Motor neuron (in vitro differentiated cells): ENCODE measurements around the gene PHLDB2. TPM values are rescaled to one million over a fixed set of nuclear protein-coding genes. Genes with fewer than 3 reads are reported as not detected.

Experiments
- ATAC-seq, 8 experiments: fragments of 200-7000 bp; cut with Tn5 transposase; replicated peaks in 6 of 8; 2 replicates each; pipeline ENCODE4 v1.8.0; 2021; ENCODE audit warnings: mild to moderate bottlenecking in 8 of 8, moderate library complexity in 8 of 8
- H3K27ac ChIP-seq, 2 donors: fragments of 250-450 bp; sonication (Bioruptor Pico); 2 replicates each; pipeline ENCODE4 v1.9.0; 2021; ENCODE audit warnings: antibody characterized with exemption in 2 of 2, mild to moderate bottlenecking in 2 of 2, moderate library complexity in 1 of 2
- H3K4me1 ChIP-seq, 2 donors: fragments of 250-450 bp; sonication (Bioruptor Pico); replicated peaks in 1 of 2; 2 replicates each; pipeline ENCODE4 v1.6.1; 2021; ENCODE audit warnings: antibody characterized with exemption in 2 of 2, mild to moderate bottlenecking in 2 of 2, moderate library complexity in 1 of 2
- H3K4me3 ChIP-seq, 5 donors: fragments of 250-450 bp; sonication (Bioruptor Pico); 2 replicates each; pipeline ENCODE4 v1.9.0; 2021; ENCODE audit warnings: antibody characterized with exemption in 5 of 5, mild to moderate bottlenecking in 5 of 5, moderate library complexity in 4 of 5
- WGBS, 10 experiments: fragments of 450-650 bp; shearing (Covaris generic); methylation state at CpG; one replicate each; pipeline ENCODE4 v1.0.0; 2022; 5-methylcytosine and 5-hydroxymethylcytosine counted together
- in situ Hi-C, 9 experiments: fragments of 400-800 bp; cut with MboI; loops; one replicate each; pipeline ENCODE4 v1.15.0; 2021; ENCODE audit warnings: low sequenced_read_pairs in 9 of 9, low pct_unique_long_range_greater_than_20kb in 2 of 9; ENCODE audit not compliant: unreplicated experiment in 9 of 9
- total RNA-seq, 8 experiments: library from RNA; unstranded; fragments of 300-600 nt; gene quantifications; 2 replicates each; pipeline versions ENCODE4 v1.2.3 to v1.2.4, GENCODE V29; 2022

Gene PHLDB2
- total RNA-seq, 8 experiments from 2014 or later, result 2.1 to 37.1 (median 4.3) TPM

DNA sequence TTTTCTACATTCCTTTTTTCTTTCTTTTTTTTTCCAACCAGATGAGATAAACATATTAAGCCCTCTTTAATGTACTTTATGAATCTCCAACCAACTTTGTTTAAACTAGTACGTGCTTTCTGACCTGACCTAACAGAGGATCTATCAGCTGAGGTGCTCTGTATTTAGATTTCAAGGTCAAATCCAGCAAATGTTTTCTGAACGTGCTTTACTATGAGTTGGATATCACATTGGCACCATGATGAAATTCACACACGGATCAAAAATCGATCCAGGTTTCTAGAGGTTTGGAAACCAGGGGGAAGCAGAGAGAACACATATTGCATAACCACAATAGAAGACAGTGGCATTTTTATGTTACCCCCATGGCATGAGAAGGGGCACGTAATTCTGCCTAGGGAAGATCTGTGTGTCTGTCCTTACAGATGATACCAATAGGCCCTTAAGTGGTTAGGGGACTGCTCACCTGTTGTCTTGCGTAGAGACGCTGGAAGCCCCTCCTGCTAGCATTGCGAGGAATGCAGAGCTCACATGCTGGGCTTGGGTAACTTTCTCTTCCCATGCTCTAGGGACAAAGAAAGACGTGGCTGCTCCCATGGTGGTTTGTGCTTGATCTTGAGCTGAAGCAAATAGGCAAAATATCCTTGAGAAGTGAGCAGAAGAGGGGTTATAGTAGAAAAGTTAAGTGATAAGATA, 60.5 kb downstream of the PHLDB2 start:
- peaks cover 0 to 4% of the 10 kb centered on the region in 2 donors for H3K4me1 ChIP-seq
- in situ Hi-C loops, result loop anchor here in 1 of 9 experiments (25.0 kb wide), 1 partner anchor 118 kb away; the partner anchor contains the start of gene TMPRSS7
- H3K4me3 ChIP-seq, result no peak overlapping the region
- H3K27ac ChIP-seq, result no peak overlapping the region
- no peak for ATAC-seq
- WGBS, 10 experiments, result 63 to 100% (median 94%) methylated on average over 1 to 7 of the region's 9 CpGs; no CpG with 5 or more reads in 1 of the 10 experiments

DNA sequence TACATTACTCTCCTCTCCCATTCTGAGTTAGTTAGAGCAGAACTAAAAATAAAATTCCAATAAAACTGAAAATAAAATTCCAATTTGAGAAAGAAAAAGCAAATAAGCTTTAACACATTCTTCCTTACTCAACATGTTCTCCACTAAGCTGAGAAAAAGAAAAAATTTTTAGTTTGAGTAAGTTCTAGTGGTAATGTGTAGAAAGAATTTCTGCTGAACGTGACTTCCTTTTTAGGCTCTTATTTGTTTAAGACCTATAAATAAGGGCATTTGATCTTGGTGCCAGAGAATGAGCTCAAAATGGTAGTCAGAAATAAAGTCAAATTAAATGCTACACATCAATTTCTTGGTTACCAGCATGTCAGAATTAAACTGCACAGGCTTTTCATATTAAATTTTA, 62.1 kb downstream of the PHLDB2 start:
- WGBS, 10 experiments, result 67 to 100% (median 100%) methylated on average over 1 of the region's 1 CpG; no CpG with 5 or more reads in 1 of the 10 experiments
- H3K4me1 ChIP-seq, result peaks cover 0 to 4% of the 10 kb centered on the region in 2 donors
- H3K27ac ChIP-seq, result no peak overlapping the region
- H3K4me3 ChIP-seq, result no peak overlapping the region
- no peak for ATAC-seq
- in situ Hi-C loops, result loop anchor here in 1 of 9 experiments (25.0 kb wide), 1 partner anchor 116 kb away; the partner anchor contains the start of gene TMPRSS7

DNA sequence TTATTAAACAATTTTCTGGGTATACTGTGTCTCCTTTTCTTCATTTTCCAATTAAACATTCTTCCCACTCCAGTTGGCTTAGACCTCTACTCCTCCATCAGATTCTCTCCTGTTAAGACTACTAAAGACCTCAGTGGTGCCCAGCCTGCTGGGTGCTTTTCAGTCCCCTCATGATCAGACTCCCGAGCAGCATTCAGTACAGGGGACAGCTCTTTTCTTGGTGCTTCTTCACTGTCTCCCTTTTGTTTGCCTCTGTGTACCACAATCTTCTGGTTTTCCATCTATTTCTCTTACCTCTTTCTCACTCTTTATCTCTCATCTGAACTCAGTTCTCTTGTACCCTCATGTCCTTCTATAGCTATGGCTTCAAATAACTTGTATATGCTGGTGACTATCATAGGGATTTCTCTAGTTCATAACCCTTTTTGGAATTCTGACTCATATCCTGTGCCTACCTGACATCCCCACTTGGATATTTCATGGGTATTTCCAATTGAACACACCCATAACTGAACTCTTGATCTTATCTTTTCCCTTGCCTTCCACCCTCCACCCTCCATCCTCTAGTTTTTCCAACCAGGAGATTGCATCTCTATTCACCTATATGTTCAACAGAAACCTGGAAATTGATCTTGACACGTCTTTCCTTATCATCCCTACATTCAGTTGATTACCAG, 64.2 kb downstream of the PHLDB2 start:
- no peak overlapping the region for H3K27ac ChIP-seq
- peak in 2 of 8 experiments; percentile 35 to 54 for ATAC-seq
- H3K4me1 ChIP-seq, result peaks cover 0 to 4% of the 10 kb centered on the region in 2 donors
- H3K4me3 ChIP-seq, result no peak overlapping the region
- in situ Hi-C loops, result loop anchor here in 1 of 9 experiments (25.0 kb wide), 1 partner anchor 114 kb away; the partner anchor contains the start of gene TMPRSS7
- WGBS, 10 experiments, result 0 to 58% (median 25%) methylated on average over 1 to 2 of the region's 2 CpGs; no CpG with 5 or more reads in 1 of the 10 experiments

DNA sequence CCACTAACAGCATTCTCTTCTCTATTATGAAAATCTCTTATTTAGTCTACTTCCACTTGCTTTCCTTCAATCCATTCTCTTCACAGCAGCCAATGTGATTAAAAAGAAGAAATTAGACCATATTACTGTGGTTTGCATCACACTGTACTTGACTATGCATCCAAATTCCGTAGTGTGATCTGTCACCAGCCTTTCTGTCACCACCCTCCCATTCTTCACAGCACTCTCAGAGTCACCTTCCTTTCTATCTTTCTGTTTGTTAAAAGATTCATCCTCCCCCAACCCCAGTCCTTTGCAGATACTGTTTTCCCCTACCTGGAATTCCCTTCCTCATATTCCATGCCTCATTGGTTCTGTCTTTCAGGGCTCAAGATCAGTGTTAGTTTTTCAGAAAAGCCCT, 64.7 kb downstream of the PHLDB2 start:
- peak in 5 of 8 experiments; percentile 45 to 73 (median 63) for ATAC-seq
- WGBS, 10 experiments, result 67% methylated on average over 1 of the region's 1 CpG; no CpG with 5 or more reads in 9 of the 10 experiments
- no peak overlapping the region for H3K27ac ChIP-seq
- no peak overlapping the region for H3K4me3 ChIP-seq
- in situ Hi-C loops, result loop anchor here in 1 of 9 experiments (25.0 kb wide), 1 partner anchor 113 kb away; the partner anchor contains the start of gene TMPRSS7
- H3K4me1 ChIP-seq, result peaks cover 0 to 4% of the 10 kb centered on the region in 2 donors

DNA sequence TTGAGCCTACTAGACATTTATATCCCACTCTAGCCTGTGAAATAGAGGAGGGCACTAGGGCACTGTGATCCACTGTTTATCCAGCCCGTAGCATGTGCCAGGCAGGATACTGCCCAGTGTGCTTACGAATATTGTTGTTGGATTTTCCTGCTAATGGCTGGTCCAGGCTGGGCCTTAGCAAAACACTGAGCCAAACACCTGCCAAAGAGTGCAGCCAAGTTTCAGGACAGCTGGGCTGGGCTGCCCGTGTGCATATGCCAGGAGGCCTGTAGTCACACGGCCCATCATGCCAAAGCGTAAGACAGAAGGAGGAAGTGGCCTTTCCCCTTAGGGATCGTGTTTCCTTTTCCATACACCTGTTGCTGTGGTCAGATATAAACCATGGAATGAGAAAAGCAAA, 65.2 kb downstream of the PHLDB2 start:
- WGBS, 10 experiments, result 56 to 100% (median 74%) methylated on average over 2 to 5 of the region's 6 CpGs; no CpG with 5 or more reads in 2 of the 10 experiments
- H3K27ac ChIP-seq, result no peak overlapping the region
- ATAC-seq, result peak in 1 of 8 experiments; percentile 33
- no peak overlapping the region for H3K4me3 ChIP-seq
- in situ Hi-C loops, result loop anchor here in 1 of 9 experiments (25.0 kb wide), 1 partner anchor 113 kb away; the partner anchor contains the start of gene TMPRSS7
- H3K4me1 ChIP-seq, result peaks cover 0 to 4% of the 10 kb centered on the region in 2 donors

DNA sequence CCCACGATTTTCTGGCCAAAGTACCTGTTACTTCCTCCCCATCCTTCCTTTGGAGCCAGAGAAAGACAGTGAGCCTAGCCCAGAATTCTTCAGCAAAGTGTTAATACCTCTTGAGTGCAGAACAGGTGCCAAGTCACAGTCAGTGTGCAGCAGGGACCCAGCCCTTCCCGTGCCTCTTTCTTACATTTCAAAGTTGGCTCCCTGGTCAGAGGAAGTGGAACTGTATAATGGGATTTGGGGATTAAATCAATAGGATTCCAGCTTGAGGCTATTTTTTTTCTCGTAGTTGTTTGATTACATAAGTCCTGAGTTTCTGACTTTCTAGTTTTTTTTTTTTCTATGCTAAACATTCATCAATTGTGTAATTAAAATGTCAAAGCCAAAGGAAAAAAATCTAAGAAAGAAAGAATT, 67.2 kb downstream of the PHLDB2 start:
- peak in 3 of 8 experiments; percentile 20 to 52 (median 42) for ATAC-seq
- WGBS, 10 experiments, result 6 to 63% (median 29%) methylated on average over 2 to 3 of the region's 3 CpGs
- peaks cover 0 to 4% of the 10 kb centered on the region in 2 donors for H3K4me1 ChIP-seq
- in situ Hi-C loops, result no loop called here
- H3K27ac ChIP-seq, result no peak overlapping the region
- no peak overlapping the region for H3K4me3 ChIP-seq

DNA sequence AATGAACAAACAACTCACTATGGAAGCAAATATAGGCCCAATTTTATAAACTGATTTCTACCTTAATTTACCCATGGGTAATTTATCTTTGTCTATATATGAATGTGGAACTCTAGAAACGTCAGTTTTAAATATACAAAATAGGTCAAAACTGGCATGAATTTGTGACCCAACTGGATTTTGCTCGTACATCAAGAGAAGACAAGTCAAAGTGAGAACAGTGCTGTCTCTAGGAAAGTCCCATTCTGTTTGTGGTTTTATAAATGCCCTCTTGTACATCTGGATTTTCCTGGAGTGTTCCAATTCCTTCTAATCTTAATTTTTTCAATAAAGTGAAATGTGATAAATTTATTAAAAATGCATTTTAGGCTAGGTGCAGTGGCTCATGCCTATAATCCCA, 69.5 kb downstream of the PHLDB2 start:
- H3K27ac ChIP-seq, result no peak overlapping the region
- no peak for ATAC-seq
- H3K4me1 ChIP-seq, result peaks cover 0 to 4% of the 10 kb centered on the region in 2 donors
- no peak overlapping the region for H3K4me3 ChIP-seq
- in situ Hi-C loops, result no loop called here
- 38 to 100% (median 88%) methylated on average over 1 to 2 of the region's 2 CpGs for WGBS, 10 experiments

DNA sequence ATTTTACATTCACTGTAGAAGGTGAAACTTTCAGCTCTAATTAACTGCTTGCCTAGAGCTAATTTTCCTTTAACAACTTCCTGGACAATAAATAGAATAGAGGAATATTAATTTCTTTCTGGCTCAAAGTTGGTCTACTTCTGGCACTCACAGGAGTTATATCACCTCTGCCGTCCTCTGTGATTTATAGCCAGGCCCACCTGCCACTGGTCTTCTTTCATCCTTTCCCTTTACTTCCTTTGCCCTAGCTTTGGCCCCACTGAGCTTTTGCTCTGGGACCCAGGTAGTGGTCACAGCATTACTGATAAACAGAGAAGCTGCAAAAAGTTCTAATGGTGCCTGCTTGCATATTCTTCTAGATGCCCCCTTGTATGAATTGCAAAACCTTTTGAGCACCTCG, 70.4 kb downstream of the PHLDB2 start:
- ATAC-seq, result no peak
- Histone ChIP-seq H3K4me3 (no peak overlapping the region), H3K4me1 (no peaks in the 10 kb centered on the region), H3K27ac (no peak overlapping the region)
- WGBS, 10 experiments, result 40 to 94% (median 70%) methylated on average over 1 to 2 of the region's 2 CpGs; no CpG with 5 or more reads in 1 of the 10 experiments
- in situ Hi-C loops, result no loop called here

DNA sequence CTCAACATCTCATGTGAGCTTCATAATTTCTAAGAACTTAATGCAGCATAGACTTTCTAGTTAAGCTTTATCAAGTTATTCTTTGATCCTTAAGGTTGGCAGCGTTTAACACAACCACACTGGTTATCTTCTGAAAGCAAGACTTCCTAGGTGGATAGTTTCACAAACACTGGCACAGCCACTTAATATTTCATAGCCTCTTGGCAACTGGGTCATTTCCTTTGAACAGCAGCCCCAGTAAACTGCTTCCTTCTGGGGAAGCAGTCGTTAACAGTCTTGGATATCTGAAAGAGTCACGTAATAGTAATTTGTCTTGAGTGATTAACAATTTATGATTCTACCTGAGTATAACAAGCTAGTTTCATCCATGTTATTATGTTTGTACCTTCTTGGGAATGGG, 73.9 kb downstream of the PHLDB2 start:
- no peak for ATAC-seq
- in situ Hi-C loops, result no loop called here
- Histone ChIP-seq H3K4me1 (no peaks in the 10 kb centered on the region), H3K27ac (no peak overlapping the region), H3K4me3 (no peak overlapping the region)
- WGBS, 10 experiments, result 20 to 100% (median 75%) methylated on average over 1 to 3 of the region's 3 CpGs; no CpG with 5 or more reads in 2 of the 10 experiments

DNA sequence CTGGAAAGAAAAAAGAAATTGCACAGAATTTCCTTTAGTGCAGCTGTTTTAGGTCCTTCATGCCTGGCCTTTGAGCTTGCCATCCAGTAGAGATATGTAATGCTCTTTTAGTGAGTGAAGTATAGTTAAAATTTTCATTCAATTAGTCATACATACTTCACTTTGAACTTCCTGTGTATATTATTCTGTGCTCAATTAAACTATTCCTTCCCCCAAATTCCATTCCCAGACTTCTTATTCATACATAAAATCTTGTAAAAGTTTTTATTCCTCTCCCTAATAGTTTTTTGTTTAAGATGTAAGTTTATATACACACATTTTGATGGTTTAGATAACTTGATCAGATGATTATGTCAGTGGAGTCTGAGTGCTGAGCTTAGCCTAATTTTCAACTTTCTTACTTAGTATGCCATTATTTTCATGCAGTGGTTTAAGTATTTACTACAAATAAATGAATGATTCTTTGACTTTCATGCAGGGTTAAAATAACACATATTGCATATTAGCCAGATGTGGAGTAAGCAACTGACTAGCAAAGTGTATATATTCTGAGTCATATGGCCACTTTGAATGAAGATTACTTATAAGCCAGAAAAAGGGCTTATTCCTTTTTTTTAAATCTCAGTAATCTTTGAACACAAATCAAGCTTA, 77.3 kb downstream of the PHLDB2 start:
- in situ Hi-C loops, result no loop called here
- peak in 3 of 8 experiments; percentile 25 to 77 (median 59) for ATAC-seq

DNA sequence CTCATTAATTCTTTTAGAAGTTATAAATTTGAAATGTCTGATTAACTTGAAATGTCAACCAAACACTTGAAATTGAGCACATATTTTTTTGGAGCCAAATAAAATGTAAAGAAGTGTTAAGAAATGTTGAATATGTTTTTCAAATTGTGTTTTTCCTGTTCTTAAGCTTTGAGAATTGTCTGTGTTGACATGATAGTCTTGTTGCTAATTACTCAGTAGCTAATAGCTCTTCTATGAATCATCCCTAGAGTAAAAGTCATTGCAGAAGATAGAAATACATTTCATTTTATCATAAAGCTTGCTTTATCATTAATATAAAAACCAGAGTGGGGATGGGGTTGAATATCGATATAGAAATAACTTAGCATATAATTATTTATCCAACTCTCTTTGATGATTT, 77.9 kb downstream of the PHLDB2 start:
- H3K4me3 ChIP-seq, result no peak overlapping the region
- no peak overlapping the region for H3K27ac ChIP-seq
- in situ Hi-C loops, result no loop called here
- 83 to 100% (median 100%) methylated on average over 1 of the region's 1 CpG; no CpG with 5 or more reads in 3 of the 10 experiments for WGBS, 10 experiments
- no peak for ATAC-seq
- H3K4me1 ChIP-seq, result no peaks in the 10 kb centered on the region

More for the DNA sequence above, 77.3 kb downstream of the PHLDB2 start:
- Histone ChIP-seq H3K4me3 (no peak overlapping the region), H3K27ac (no peak overlapping the region), H3K4me1 (no peaks in the 10 kb centered on the region)

DNA sequence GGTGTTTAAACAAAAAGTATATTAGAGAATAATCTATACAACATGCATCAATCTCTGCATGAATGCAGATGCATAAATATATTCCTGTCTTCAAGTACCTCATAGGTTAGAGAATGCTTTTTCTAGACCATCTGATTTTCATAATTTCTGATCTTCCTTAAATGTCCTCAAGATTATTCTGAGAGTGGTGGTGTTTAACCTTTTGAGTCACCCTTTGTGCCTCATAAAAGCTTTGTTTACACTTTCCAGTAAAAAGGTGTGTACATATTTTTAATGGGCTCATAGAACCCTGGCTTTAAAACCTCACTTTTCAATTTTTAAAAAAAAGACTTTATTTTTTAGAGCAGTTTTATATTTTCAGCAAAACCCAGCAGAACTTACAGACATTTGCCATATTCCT, 78.8 kb downstream of the PHLDB2 start:
- in situ Hi-C loops, result no loop called here
- Histone ChIP-seq H3K4me1 (no peaks in the 10 kb centered on the region), H3K27ac (no peak overlapping the region), H3K4me3 (no peak overlapping the region)
- ATAC-seq, result no peak

DNA sequence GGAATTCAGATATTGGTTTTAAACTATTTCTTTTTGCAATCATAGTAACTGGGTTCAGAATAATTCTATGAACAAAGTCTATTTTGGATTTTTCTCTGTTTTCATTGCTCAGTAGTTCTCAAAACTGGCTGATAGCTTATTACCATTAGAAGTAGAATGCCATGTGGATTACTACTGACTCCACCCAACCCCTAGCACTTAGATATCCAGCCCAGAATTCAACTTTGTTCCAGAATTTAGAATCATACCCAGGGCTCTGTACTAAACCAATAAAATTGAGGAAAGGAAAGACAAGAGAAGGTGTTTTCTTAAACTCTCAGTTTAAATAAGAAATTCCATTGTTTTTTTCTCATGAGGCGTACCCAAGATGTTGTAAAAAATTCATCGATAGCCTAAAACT, 80.8 kb downstream of the PHLDB2 start:
- peak in 1 of 8 experiments; percentile 62 for ATAC-seq
- Histone ChIP-seq H3K4me3 (no peak overlapping the region), H3K4me1 (no peaks in the 10 kb centered on the region), H3K27ac (no peak overlapping the region)
- 95 to 100% (median 100%) methylated on average over 1 to 2 of the region's 2 CpGs; no CpG with 5 or more reads in 3 of the 10 experiments for WGBS, 10 experiments
- in situ Hi-C loops, result no loop called here
